Osteocyte (in vitro differentiated cells): ENCODE results near the gene OBI1. TPM values are rescaled to one million over a fixed set of nuclear protein-coding genes. Genes with fewer than 3 reads are reported as not detected.

Source experiments
- DNase-seq: peaks from one replicate; pipeline ENCODE4 v3.0.0; 2021; ENCODE audit warnings: mixed read lengths; ENCODE audit not compliant: unreplicated experiment; ENCODE audit errors: extremely low spot score
- H3K27ac Mint-ChIP-seq: one replicate; pipeline ENCODE4 v1.8.0; 2021; ENCODE audit warnings: mild to moderate bottlenecking, mixed read lengths; ENCODE audit not compliant: unreplicated experiment
- H3K27me3 Mint-ChIP-seq: one replicate; pipeline ENCODE4 v1.8.0; 2021; ENCODE audit warnings: mixed read lengths; ENCODE audit not compliant: unreplicated experiment
- H3K36me3 Mint-ChIP-seq: one replicate; pipeline ENCODE4 v1.8.0; 2021; ENCODE audit warnings: mixed read lengths; ENCODE audit not compliant: unreplicated experiment
- H3K4me1 Mint-ChIP-seq: one replicate; pipeline ENCODE4 v1.8.0; 2021; ENCODE audit warnings: mixed read lengths; ENCODE audit not compliant: unreplicated experiment
- H3K4me3 Mint-ChIP-seq: one replicate; pipeline ENCODE4 v1.8.0; 2021; ENCODE audit warnings: mild to moderate bottlenecking, moderate library complexity, mixed read lengths; ENCODE audit not compliant: unreplicated experiment
- H3K9me3 Mint-ChIP-seq: one replicate; pipeline ENCODE4 v1.8.0; 2021; ENCODE audit warnings: mixed read lengths; ENCODE audit not compliant: unreplicated experiment
- CTCF ChIP-seq: fragments of 200-600 bp; sonication (generic); IDR thresholded peaks from 2 replicates; pipeline ENCODE4 v1.5.0; 2021; ENCODE audit warnings: antibody characterized with exemption, mild to moderate bottlenecking, moderate library complexity
- total RNA-seq: library from RNA; stranded (reverse); gene quantifications from 2 replicates; pipeline ENCODE4 v1.2.1, GENCODE V29; 2021

OBI1 gene
- total RNA-seq, 1 donor from 2014 or later = 10.5 TPM

- Mint-ChIP-seq H3K36me3 (no peaks in the 10 kb centered on the region), H3K9me3 (peaks cover 6% of the 10 kb centered on the region), H3K27me3 (peaks cover 93% of the 10 kb centered on the region), H3K27ac (no peak overlapping the region), H3K4me3 (peak overlapping the region; percentile 26), H3K4me1 (peaks cover 19% of the 10 kb centered on the region)
- TF ChIP-seq CTCF = no peak
- no peak for DNase-seq
Observed at GRCh38 chr13:78596736-78597601, 62.0 kb downstream of the OBI1 start.

- Mint-ChIP-seq H3K27ac (no peak overlapping the region), H3K4me1 (peaks cover 16% of the 10 kb centered on the region), H3K4me3 (peak overlapping the region; percentile 26), H3K9me3 (peaks cover 6% of the 10 kb centered on the region), H3K36me3 (no peaks in the 10 kb centered on the region), H3K27me3 (peaks cover 97% of the 10 kb centered on the region)
- no peak for TF ChIP-seq CTCF
- DNase-seq = no peak
Observed at GRCh38 chr13:78596399-78596735, 62.6 kb downstream of the OBI1 start.

GRCh38 chr13:78595495-78596398 lies 63.2 kb downstream of the OBI1 start:
- peaks cover 94% of the 10 kb centered on the region for H3K27me3 Mint-ChIP-seq
- peaks cover 12% of the 10 kb centered on the region for H3K4me1 Mint-ChIP-seq
- no peaks in the 10 kb centered on the region for H3K36me3 Mint-ChIP-seq
- DNase-seq = no peak
- H3K4me3 Mint-ChIP-seq = peak overlapping the region; percentile 26
- H3K27ac Mint-ChIP-seq = no peak overlapping the region
- H3K9me3 Mint-ChIP-seq = peaks cover 6% of the 10 kb centered on the region
- TF ChIP-seq CTCF = no peak

- Mint-ChIP-seq H3K36me3 (no peaks in the 10 kb centered on the region), H3K9me3 (peaks cover 6% of the 10 kb centered on the region), H3K4me1 (peaks cover 11% of the 10 kb centered on the region), H3K27me3 (peaks cover 92% of the 10 kb centered on the region), H3K27ac (no peak overlapping the region), H3K4me3 (no peak overlapping the region)
- DNase-seq = no peak
- TF ChIP-seq CTCF = no peak
Observed at GRCh38 chr13:78594456-78594975, 64.4 kb downstream of the OBI1 start.
